SK-N-SH (cell line): ENCODE measurements around the gene GFPT2. TPM values are rescaled to one million over a fixed set of nuclear protein-coding genes. Genes with fewer than 3 reads are reported as not detected.

Source experiments
- CTCF ChIA-PET: fragments of 300-600, 350-600 bp; formaldehyde crosslinking; extraction: SDS; loops from one replicate; lab custom pipeline; 2021; lab: Yijun Ruan, JAX
- POLR2A ChIA-PET: fragments of 350-600 bp; sonication (Branson Sonifier 250); formaldehyde crosslinking; extraction: SDS; loops from one replicate; lab custom pipeline; 2020; ENCODE audit warnings: antibody characterized with exemption, inconsistent platforms; lab: Yijun Ruan, JAX
- DNase-seq: peaks from one replicate; pipeline ENCODE4 v3.0.0; 2012
- H2AFZ ChIP-seq: fragments of 200-600 bp; sonication (generic); 2 replicates; pipeline ENCODE4 v1.8.1; 2016; ENCODE audit warnings: antibody characterized with exemption, mild to moderate bottlenecking, low read depth
- H3F3A ChIP-seq: fragments of 200-600 bp; sonication (generic); replicated peaks from 2 replicates; pipeline ENCODE3; 2016; ENCODE audit warnings: antibody characterized with exemption, mild to moderate bottlenecking; ENCODE audit not compliant: insufficient read depth
- H3K27ac ChIP-seq, 2 experiments: fragments of 200-500 bp in 1 of 2; fragments of 200-600 bp in 1 of 2; sonication (Bioruptor generic) in 1 of 2; sonication (generic), shearing (Covaris generic) in 1 of 2; 2 replicates each; pipeline versions ENCODE4 v1.5.1 to v1.6.1; 2014 to 2016; ENCODE audit warnings: low read depth in 2 of 2, inconsistent platforms in 1 of 2, low read length in 1 of 2, mild to moderate bottlenecking in 1 of 2, mixed read lengths in 1 of 2
- H3K27me3 ChIP-seq: fragments of 200-600 bp; sonication (generic), shearing (Covaris generic); 2 replicates; pipeline ENCODE4 v1.6.1; 2016; ENCODE audit warnings: mixed run types; ENCODE audit not compliant: insufficient read depth
- H3K36me3 ChIP-seq, 2 experiments: fragments of 200-500 bp in 1 of 2; fragments of 200-600 bp in 1 of 2; sonication (Bioruptor generic) in 1 of 2; sonication (generic) in 1 of 2; replicated peaks in 1 of 2; 2 replicates each; pipeline versions ENCODE3 to v1.5.1; 2014 to 2016; ENCODE audit warnings: low read length in 1 of 2, mild to moderate bottlenecking in 1 of 2; ENCODE audit not compliant: insufficient read depth in 2 of 2, control insufficient read depth in 1 of 2
- H3K4me1 ChIP-seq, 2 experiments: fragments of 200-500 bp in 1 of 2; fragments of 200-600 bp in 1 of 2; sonication (Bioruptor generic) in 1 of 2; sonication (generic), shearing (Covaris generic) in 1 of 2; 2 replicates each; pipeline versions ENCODE4 v1.5.1 to v1.6.1; 2014 to 2016; ENCODE audit warnings: low read depth in 1 of 2, low read length in 1 of 2, mixed run types in 1 of 2; ENCODE audit not compliant: insufficient read depth in 2 of 2, control insufficient read depth in 1 of 2
- H3K4me2 ChIP-seq: fragments of 200-600 bp; sonication (generic), shearing (Covaris generic); 2 replicates; pipeline ENCODE4 v1.6.1; 2017; ENCODE audit warnings: mixed run types
- H3K4me3 ChIP-seq, 2 experiments: fragments of 200-500 bp in 1 of 2; fragments of 200-600 bp in 1 of 2; sonication (Bioruptor generic) in 1 of 2; sonication (generic), shearing (Covaris generic) in 1 of 2; 2 replicates each; pipeline versions ENCODE4 v1.5.1 to v1.8.1; 2014 to 2016; ENCODE audit warnings: low read depth in 2 of 2, inconsistent platforms in 1 of 2, low read length in 1 of 2, mild to moderate bottlenecking in 1 of 2, mixed read lengths in 1 of 2, moderate library complexity in 1 of 2
- H3K79me2 ChIP-seq: fragments of 200-600 bp; sonication (generic); 2 replicates; pipeline ENCODE4 v1.8.1; 2017; ENCODE audit warnings: mild to moderate bottlenecking; ENCODE audit not compliant: insufficient read depth
- H3K9ac ChIP-seq: fragments of 200-600 bp; sonication (generic); 2 replicates; pipeline ENCODE4 v1.6.1; 2017; ENCODE audit warnings: mixed run types
- H3K9me2 ChIP-seq: fragments of 200-600 bp; sonication (generic); 2 replicates; pipeline ENCODE4 v1.6.1; 2017; ENCODE audit warnings: mixed run types
- H3K9me3 ChIP-seq: fragments of 200-600 bp; sonication (generic); 2 replicates; pipeline ENCODE4 v1.6.1; 2017; ENCODE audit warnings: mixed run types, mild to moderate bottlenecking, moderate library complexity
- H4K20me1 ChIP-seq: fragments of 200-600 bp; sonication (generic); 2 replicates; pipeline ENCODE4 v1.6.1; 2017; ENCODE audit warnings: mild to moderate bottlenecking, mixed run types; ENCODE audit not compliant: insufficient read depth
- CHD2 ChIP-seq: fragments of 150-350 bp; IDR thresholded peaks from 2 replicates; pipeline ENCODE4 v1.6.1; 2018; ENCODE audit warnings: low read length; ENCODE audit not compliant: partially characterized antibody
- CTCF ChIP-seq: fragments of 200-600 bp; sonication (generic); IDR thresholded peaks from 2 replicates; pipeline ENCODE4 v1.6.1; 2017; ENCODE audit warnings: antibody characterized with exemption, mild to moderate bottlenecking, moderate library complexity
- ELF1 ChIP-seq: IDR thresholded peaks from 2 replicates; pipeline ENCODE4 v1.4.0; 2012
- FOSL2 ChIP-seq: IDR thresholded peaks from 2 replicates; pipeline ENCODE4 v1.4.0; 2012; ENCODE audit warnings: low read depth, mild to moderate bottlenecking, moderate library complexity, borderline replicate concordance
- FOXJ3 ChIP-seq: sonication (generic); formaldehyde crosslinking; IDR thresholded peaks from 2 replicates; pipeline ENCODE4 v1.5.1; 2020; ENCODE audit warnings: mild to moderate bottlenecking, missing genetic modification reagents
- GABPA ChIP-seq: IDR thresholded peaks from 2 replicates; pipeline ENCODE4 v1.4.0; 2012; ENCODE audit warnings: low read depth, mild to moderate bottlenecking
- GATA2 ChIP-seq: sonication (generic); formaldehyde crosslinking; IDR thresholded peaks from 2 replicates; pipeline ENCODE4 v1.5.0; 2020; ENCODE audit warnings: mild to moderate bottlenecking, missing genetic modification reagents
- IRF3 ChIP-seq: fragments of 150-350 bp; IDR thresholded peaks from 2 replicates; pipeline ENCODE4 v1.6.1; 2016; ENCODE audit warnings: mild to moderate bottlenecking, low read depth, low read length
- JUND ChIP-seq: IDR thresholded peaks from 2 replicates; pipeline ENCODE4 v1.4.0; 2012
- MAX ChIP-seq: IDR thresholded peaks from 2 replicates; pipeline ENCODE4 v1.4.0; 2012; ENCODE audit warnings: low read depth
- NFIC ChIP-seq: IDR thresholded peaks from 2 replicates; pipeline ENCODE4 v1.4.0; 2012; ENCODE audit warnings: borderline replicate concordance
- NRF1 ChIP-seq: IDR thresholded peaks from 2 replicates; pipeline ENCODE4 v1.6.1; 2012; ENCODE audit warnings: low read depth, mild to moderate bottlenecking, low read length
- PBX3 ChIP-seq: IDR thresholded peaks from 2 replicates; pipeline ENCODE4; 2012
- POLR2AphosphoS5 ChIP-seq: IDR thresholded peaks from 2 replicates; pipeline ENCODE4 v1.6.1; 2012; ENCODE audit warnings: low read depth, low read length
- RAD21 ChIP-seq: IDR thresholded peaks from 2 replicates; pipeline ENCODE4 v1.6.1; 2012; ENCODE audit warnings: mild to moderate bottlenecking, low read length
- RCOR1 ChIP-seq: fragments of 150-350 bp; IDR thresholded peaks from 2 replicates; pipeline ENCODE4 v1.6.1; 2017; ENCODE audit warnings: antibody characterized with exemption, low read length
- RFX5 ChIP-seq: IDR thresholded peaks from 2 replicates; pipeline ENCODE4 v1.6.1; 2012; ENCODE audit warnings: mild to moderate bottlenecking, improper control_type of control experiment, low read length
- SIN3A ChIP-seq: IDR thresholded peaks from 2 replicates; pipeline ENCODE4 v1.6.1; 2012; ENCODE audit warnings: low read depth, mild to moderate bottlenecking, low read length, moderate library complexity, borderline replicate concordance
- TCF12 ChIP-seq: IDR thresholded peaks from 2 replicates; pipeline ENCODE4 v1.4.0; 2012
- USF1 ChIP-seq: IDR thresholded peaks from 2 replicates; pipeline ENCODE4 v1.4.0; 2012; ENCODE audit warnings: low read depth, borderline replicate concordance
- ZBTB33 ChIP-seq: IDR thresholded peaks from 2 replicates; pipeline ENCODE4 v1.4.0; 2012; ENCODE audit warnings: low read depth, borderline replicate concordance
- WGBS: methylation state at CpG from one replicate; pipeline ENCODE4 v1.1.6; 2017; ENCODE audit warnings: low lambda C conversion rate; 5-methylcytosine and 5-hydroxymethylcytosine counted together
- polyA plus RNA-seq, 3 experiments: library from polyadenylated mRNA; depleted of rRNA; stranded (reverse); fragments of >200 nt; gene quantifications; 2 replicates each; pipeline ENCODE4 v1.2.3, GENCODE V29; 2012

GFPT2 gene
- polyA plus RNA-seq, 1 of the 3 experiments (the other 2 are of a cell fraction): 8.1 TPM

GRCh38 chr5:180291943-180292831 lies 60.9 kb downstream of the GFPT2 start, which contains the start of gene MAPK9:
Gene MAPK9, minus strand, starts transcription at chr5:180292083. Its CDS starts 11,522 bp downstream, at chr5:180280561.
- H3K4me3 ChIP-seq: peak within 1 kb of the TSS; percentile 85 to 92
- POLR2A ChIA-PET: interaction anchor here (1.1 to 1.8 kb wide), 3 partner anchors 7 to 178 kb away, joined by 3 to 6 read pairs (median 4); no protein-coding TSS in a partner anchor
- TF ChIP-seq GATA2 (CRISPR knock-in tag) (no peak), RFX5 (no peak), RAD21 (no peak), CHD2 (peak; percentile 22), TCF12 (no peak), FOSL2 (no peak), USF1 (no peak; the same call in 1 of the 2 replicates), ELF1 (no peak), PBX3 (peak; percentile 98), POLR2AphosphoS5 (no peak), CTCF (peak; percentile 16; the same call in 1 of the 2 replicates), ZBTB33 (no peak), NRF1 (no peak), MAX (no peak; the same call in 1 of the 2 replicates), FOXJ3 (CRISPR knock-in tag) (no peak), SIN3A (no peak), GABPA (no peak), NFIC (no peak), JUND (no peak), IRF3 (peak; percentile 58), RCOR1 (no peak)
- TF ChIP-seq, all 33 proteins: peak for 4
- peak within 1 kb of the TSS; percentile 91 for H3K4me2 ChIP-seq
- DNase-seq: peak; percentile 97
- no peaks in the 10 kb centered on the region for H3K9me2 ChIP-seq
- peaks cover 0 to 39% of the 10 kb centered on the region in 2 experiments; a peak in 2 of 4 replicates for H3K4me1 ChIP-seq
- H3K27ac ChIP-seq: peak within 1 kb of the TSS; percentile 47 to 81; a peak in 3 of 4 replicates
- CTCF ChIA-PET: interaction anchor here (0.9 to 7.6 kb wide), 25 partner anchors 9 to 342 kb away, joined by 3 to 171 read pairs (median 6); partner anchors contain the start of genes GFPT2 and RASGEF1C
- H4K20me1 ChIP-seq: peaks cover 12% of the 10 kb centered on the region
- H3K36me3 ChIP-seq: no peaks in the 10 kb centered on the region
- no peaks in the 10 kb centered on the region for H3K27me3 ChIP-seq
- H3K79me2 ChIP-seq: peaks cover 50% of the 10 kb centered on the region
- H3K9ac ChIP-seq: peak within 1 kb of the TSS; percentile 72
- H2AFZ ChIP-seq: peak within 1 kb of the TSS; percentile 91; the same call in 1 of the 2 replicates
- 2% methylated on average over 14 of the region's 122 CpGs for WGBS
- H3K9me3 ChIP-seq: no peaks in the 10 kb centered on the region
- H3F3A ChIP-seq: peaks cover 3% of the 10 kb centered on the region
